Astrocyte (in vitro differentiated cells and primary cell): ENCODE data around the gene SF3A2. TPM values are rescaled to one million over a fixed set of nuclear protein-coding genes. Genes with fewer than 3 reads are reported as not detected.

Experiments used
- DNase-seq: peaks from one replicate; pipeline ENCODE4 v3.0.0-alpha.2; 2010; ENCODE audit warnings: low read depth
- FAIRE-seq: peaks from 2 replicates; lab custom pipeline; 2011; peaks lifted over from hg19 to GRCh38; lab: Jason Lieb, UNC
- H2AFZ ChIP-seq: 2 replicates; pipeline ENCODE4 v1.6.0; 2012; ENCODE audit warnings: low read depth, low read length, inconsistent platforms
- H3K27ac ChIP-seq: 2 replicates; pipeline ENCODE4 v1.5.1; 2011; ENCODE audit warnings: low read depth, low read length, inconsistent platforms
- H3K27me3 ChIP-seq: 2 replicates; pipeline ENCODE4 v1.6.0; 2011; ENCODE audit warnings: low read length, inconsistent platforms; ENCODE audit not compliant: insufficient read depth
- H3K36me3 ChIP-seq: 2 replicates; pipeline ENCODE4 v1.5.1; 2011; ENCODE audit warnings: low read length, inconsistent platforms; ENCODE audit not compliant: insufficient read depth
- H3K4me1 ChIP-seq: 2 replicates; pipeline ENCODE4 v1.5.1; 2011; ENCODE audit warnings: low read length, inconsistent platforms; ENCODE audit not compliant: insufficient read depth
- H3K4me2 ChIP-seq: 2 replicates; pipeline ENCODE4 v1.6.0; 2012; ENCODE audit warnings: low read length, inconsistent platforms
- H3K4me3 ChIP-seq: 2 replicates; pipeline ENCODE4 v1.5.1; 2011; ENCODE audit warnings: low read depth, mild to moderate bottlenecking, low read length, inconsistent platforms; ENCODE audit not compliant: insufficient read depth
- H3K79me2 ChIP-seq: 2 replicates; pipeline ENCODE4 v1.6.0; 2012; ENCODE audit warnings: mild to moderate bottlenecking, low read length, inconsistent platforms; ENCODE audit not compliant: insufficient read depth
- H3K9ac ChIP-seq: 2 replicates; pipeline ENCODE4 v1.6.0; 2012; ENCODE audit warnings: mild to moderate bottlenecking, low read length, inconsistent platforms
- H3K9me3 ChIP-seq: 2 replicates; pipeline ENCODE4 v1.5.1; 2012; ENCODE audit warnings: low read depth, mild to moderate bottlenecking, low read length, inconsistent platforms; ENCODE audit not compliant: insufficient read depth
- H4K20me1 ChIP-seq: 2 replicates; pipeline ENCODE4 v1.6.0; 2012; ENCODE audit warnings: low read length, inconsistent platforms; ENCODE audit not compliant: insufficient read depth
- H3K27ac Mint-ChIP-seq: one replicate; pipeline ENCODE4 v1.8.0; 2021; ENCODE audit warnings: mild to moderate bottlenecking, mixed read lengths; ENCODE audit not compliant: unreplicated experiment
- H3K27me3 Mint-ChIP-seq: one replicate; pipeline ENCODE4 v1.8.0; 2021; ENCODE audit warnings: low read depth, mixed read lengths; ENCODE audit not compliant: unreplicated experiment
- H3K36me3 Mint-ChIP-seq: one replicate; pipeline ENCODE4 v1.8.0; 2021; ENCODE audit warnings: low read depth, mixed read lengths; ENCODE audit not compliant: unreplicated experiment
- H3K4me1 Mint-ChIP-seq: one replicate; pipeline ENCODE4 v1.8.0; 2021; ENCODE audit warnings: low read depth, mixed read lengths; ENCODE audit not compliant: unreplicated experiment
- H3K4me3 Mint-ChIP-seq: one replicate; pipeline ENCODE4 v1.8.0; 2021; ENCODE audit warnings: mild to moderate bottlenecking, moderate library complexity, mixed read lengths; ENCODE audit not compliant: unreplicated experiment
- H3K9me3 Mint-ChIP-seq: one replicate; pipeline ENCODE4 v1.8.0; 2021; ENCODE audit warnings: mild to moderate bottlenecking, mixed read lengths; ENCODE audit not compliant: unreplicated experiment
- CTCF ChIP-seq: IDR thresholded peaks from 2 replicates; pipeline ENCODE4 v1.5.1; 2011; ENCODE audit warnings: low read depth, mild to moderate bottlenecking, inconsistent platforms, low read length, moderate library complexity; ENCODE audit not compliant: insufficient read depth
- EZH2 ChIP-seq: IDR thresholded peaks from 2 replicates; pipeline ENCODE4 v1.6.1; 2012; ENCODE audit warnings: mild to moderate bottlenecking, low read length, inconsistent platforms; ENCODE audit not compliant: insufficient read depth
- total RNA-seq: library from RNA; stranded (reverse); gene quantifications from 2 replicates; pipeline ENCODE4 v1.2.1, GENCODE V29; 2021

Gene SF3A2
- total RNA-seq, 1 donor from 2014 or later: 83.2 TPM

- Histone ChIP-seq H3K4me1 (no peaks in the 10 kb centered on the region), H3K9ac (no peak overlapping the region), H3K9me3 (no peaks in the 10 kb centered on the region), H4K20me1 (peaks cover 69% of the 10 kb centered on the region), H3K27me3 (no peaks in the 10 kb centered on the region), H3K4me2 (no peak overlapping the region), H3K4me3 (no peak overlapping the region), H3K79me2 (peaks cover 87% of the 10 kb centered on the region), H3K36me3 (peaks cover 6% of the 10 kb centered on the region), H2AFZ (no peak overlapping the region), H3K27ac (no peak overlapping the region)
- H3K27me3 Mint-ChIP-seq: no peaks in the 10 kb centered on the region
- H3K4me3 Mint-ChIP-seq: no peak overlapping the region
- FAIRE-seq (no peak), DNase-seq (no peak)
- H3K36me3 Mint-ChIP-seq: peaks cover 13% of the 10 kb centered on the region
- TF ChIP-seq EZH2 (no peak), CTCF (no peak)
- no peaks in the 10 kb centered on the region for H3K9me3 Mint-ChIP-seq
- no peak overlapping the region for H3K27ac Mint-ChIP-seq
- no peaks in the 10 kb centered on the region for H3K4me1 Mint-ChIP-seq
Measured at GRCh38 chr19:2194513-2195078, 42.0 kb upstream of the SF3A2 start.

- Mint-ChIP-seq H3K36me3 (peaks cover 13% of the 10 kb centered on the region), H3K4me3 (no peak overlapping the region), H3K27ac (no peak overlapping the region), H3K9me3 (no peaks in the 10 kb centered on the region), H3K27me3 (no peaks in the 10 kb centered on the region), H3K4me1 (no peaks in the 10 kb centered on the region)
- H3K4me1 ChIP-seq: no peaks in the 10 kb centered on the region
- H3K4me2 ChIP-seq: no peak overlapping the region
- peaks cover 6% of the 10 kb centered on the region for H3K36me3 ChIP-seq
- no peak overlapping the region for H3K27ac ChIP-seq
- H3K4me3 ChIP-seq: no peak overlapping the region
- no peak for DNase-seq
- H3K9me3 ChIP-seq: no peaks in the 10 kb centered on the region
- peaks cover 87% of the 10 kb centered on the region for H3K79me2 ChIP-seq
- TF ChIP-seq CTCF (no peak), EZH2 (no peak)
- H4K20me1 ChIP-seq: peaks cover 68% of the 10 kb centered on the region
- no peak for FAIRE-seq
- no peaks in the 10 kb centered on the region for H3K27me3 ChIP-seq
- no peak overlapping the region for H2AFZ ChIP-seq
- no peak overlapping the region for H3K9ac ChIP-seq
Measured at GRCh38 chr19:2195361-2195760, 41.3 kb upstream of the SF3A2 start.

- FAIRE-seq: no peak
Measured at GRCh38 chr19:2195914-2196313, 40.7 kb upstream of the SF3A2 start.

More at GRCh38 chr19:2195914-2196313, 40.7 kb upstream of the SF3A2 start:
- H3K27me3 ChIP-seq: no peaks in the 10 kb centered on the region
- peaks cover 86% of the 10 kb centered on the region for H3K79me2 ChIP-seq
- H3K27ac ChIP-seq: no peak overlapping the region
- Mint-ChIP-seq H3K36me3 (peaks cover 13% of the 10 kb centered on the region), H3K27ac (no peak overlapping the region), H3K9me3 (no peaks in the 10 kb centered on the region), H3K27me3 (no peaks in the 10 kb centered on the region), H3K4me1 (no peaks in the 10 kb centered on the region), H3K4me3 (no peak overlapping the region)
- H2AFZ ChIP-seq: no peak overlapping the region
- peaks cover 6% of the 10 kb centered on the region for H3K36me3 ChIP-seq
- H3K9ac ChIP-seq: no peak overlapping the region
- TF ChIP-seq CTCF: no peak
- TF ChIP-seq EZH2: no peak
- no peak overlapping the region for H3K4me3 ChIP-seq
- H3K4me2 ChIP-seq: no peak overlapping the region
- H3K4me1 ChIP-seq: no peaks in the 10 kb centered on the region
- H4K20me1 ChIP-seq: peaks cover 67% of the 10 kb centered on the region
- H3K9me3 ChIP-seq: no peaks in the 10 kb centered on the region
- DNase-seq: no peak
